ENCODE results near the gene ATXN7L2. TPM values are rescaled to one million over a fixed set of nuclear protein-coding genes. Genes with fewer than 3 reads are reported as not detected.

The ATXN7L2 gene
- total RNA-seq, 2 donors from 2014 or later = 3.1 to 7.7 TPM

DNA sequence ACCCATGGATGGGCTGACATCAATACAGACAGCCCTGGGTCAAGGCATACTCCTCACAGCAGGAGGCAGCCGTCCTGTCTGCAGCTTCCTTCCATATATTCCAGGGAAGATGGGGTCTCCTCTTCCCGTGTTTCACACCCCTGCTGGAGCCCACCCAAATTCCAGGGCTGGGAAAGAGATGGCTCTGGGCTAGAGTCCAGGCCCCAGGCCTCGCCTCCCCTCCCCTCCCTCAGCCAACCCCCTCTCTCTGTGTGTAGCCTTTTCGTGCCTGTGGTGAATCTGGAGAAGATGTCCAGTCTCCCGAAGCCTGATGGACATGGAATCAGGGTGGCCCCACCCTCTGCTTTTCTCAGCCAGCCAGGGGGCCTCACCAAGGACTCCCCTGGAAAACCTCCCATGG, 3.6 kb downstream of the ATXN7L2 start:
- Histone ChIP-seq H3K9me3 (no peaks in the 10 kb centered on the region), H3K4me3 (no peak overlapping the region), H3K4me1 (ENCODE audit: control insufficient read depth in 1 of 2, low read depth in 2 of 2) (peaks cover 6 to 23% of the 10 kb centered on the region in 2 donors), H3K27me3 (replicated peaks; ENCODE audit: insufficient read depth) (no peaks in the 10 kb centered on the region), H3K27ac (no peak overlapping the region), H3K36me3 (peaks cover 3% of the 10 kb centered on the region)
- TF ChIP-seq, protein P1, sequence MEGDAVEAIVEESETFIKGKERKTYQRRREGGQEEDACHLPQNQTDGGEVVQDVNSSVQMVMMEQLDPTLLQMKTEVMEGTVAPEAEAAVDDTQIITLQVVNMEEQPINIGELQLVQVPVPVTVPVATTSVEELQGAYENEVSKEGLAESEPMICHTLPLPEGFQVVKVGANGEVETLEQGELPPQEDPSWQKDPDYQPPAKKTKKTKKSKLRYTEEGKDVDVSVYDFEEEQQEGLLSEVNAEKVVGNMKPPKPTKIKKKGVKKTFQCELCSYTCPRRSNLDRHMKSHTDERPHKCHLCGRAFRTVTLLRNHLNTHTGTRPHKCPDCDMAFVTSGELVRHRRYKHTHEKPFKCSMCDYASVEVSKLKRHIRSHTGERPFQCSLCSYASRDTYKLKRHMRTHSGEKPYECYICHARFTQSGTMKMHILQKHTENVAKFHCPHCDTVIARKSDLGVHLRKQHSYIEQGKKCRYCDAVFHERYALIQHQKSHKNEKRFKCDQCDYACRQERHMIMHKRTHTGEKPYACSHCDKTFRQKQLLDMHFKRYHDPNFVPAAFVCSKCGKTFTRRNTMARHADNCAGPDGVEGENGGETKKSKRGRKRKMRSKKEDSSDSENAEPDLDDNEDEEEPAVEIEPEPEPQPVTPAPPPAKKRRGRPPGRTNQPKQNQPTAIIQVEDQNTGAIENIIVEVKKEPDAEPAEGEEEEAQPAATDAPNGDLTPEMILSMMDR (IDR thresholded peaks at IDR 0.05) = no peak
- DNase-seq (ENCODE audit: low spot score) (no peak), ATAC-seq (ENCODE audit: insufficient number of reproducible peaks, low FRiP score, low read depth) (no peak)

- H3K4me1 ChIP-seq (ENCODE audit: control insufficient read depth in 1 of 2, low read depth in 2 of 2) = peaks cover 3 to 21% of the 10 kb centered on the region in 2 donors
- ATAC-seq (ENCODE audit: insufficient number of reproducible peaks, low FRiP score, low read depth) = no peak
- H3K27ac ChIP-seq = no peak overlapping the region
- peaks cover 3% of the 10 kb centered on the region for H3K36me3 ChIP-seq
- no peaks in the 10 kb centered on the region for H3K9me3 ChIP-seq
- H3K27me3 ChIP-seq (replicated peaks; ENCODE audit: insufficient read depth) = no peaks in the 10 kb centered on the region
- TF ChIP-seq, protein P1 (IDR thresholded peaks at IDR 0.05) = no peak
- H3K4me3 ChIP-seq = no peak overlapping the region
- no peak for DNase-seq (ENCODE audit: low spot score)
These were observed 4.5 kb downstream of the ATXN7L2 start for GRCh38 chr1:109488201-109488600.

- ATAC-seq (ENCODE audit: insufficient number of reproducible peaks, low FRiP score, low read depth) (no peak), DNase-seq (ENCODE audit: low spot score) (no peak)
- TF ChIP-seq, protein P1 (IDR thresholded peaks at IDR 0.05) = no peak
- H3K36me3 ChIP-seq = peaks cover 3% of the 10 kb centered on the region
- H3K4me1 ChIP-seq (ENCODE audit: control insufficient read depth in 1 of 2, low read depth in 2 of 2) = peaks cover 7 to 24% of the 10 kb centered on the region in 2 donors
- no peak overlapping the region for H3K27ac ChIP-seq
- no peaks in the 10 kb centered on the region for H3K9me3 ChIP-seq
- no peaks in the 10 kb centered on the region for H3K27me3 ChIP-seq (replicated peaks; ENCODE audit: insufficient read depth)
- H3K4me3 ChIP-seq = no peak overlapping the region
These were observed 5.0 kb downstream of the ATXN7L2 start for GRCh38 chr1:109488696-109489095.

DNA sequence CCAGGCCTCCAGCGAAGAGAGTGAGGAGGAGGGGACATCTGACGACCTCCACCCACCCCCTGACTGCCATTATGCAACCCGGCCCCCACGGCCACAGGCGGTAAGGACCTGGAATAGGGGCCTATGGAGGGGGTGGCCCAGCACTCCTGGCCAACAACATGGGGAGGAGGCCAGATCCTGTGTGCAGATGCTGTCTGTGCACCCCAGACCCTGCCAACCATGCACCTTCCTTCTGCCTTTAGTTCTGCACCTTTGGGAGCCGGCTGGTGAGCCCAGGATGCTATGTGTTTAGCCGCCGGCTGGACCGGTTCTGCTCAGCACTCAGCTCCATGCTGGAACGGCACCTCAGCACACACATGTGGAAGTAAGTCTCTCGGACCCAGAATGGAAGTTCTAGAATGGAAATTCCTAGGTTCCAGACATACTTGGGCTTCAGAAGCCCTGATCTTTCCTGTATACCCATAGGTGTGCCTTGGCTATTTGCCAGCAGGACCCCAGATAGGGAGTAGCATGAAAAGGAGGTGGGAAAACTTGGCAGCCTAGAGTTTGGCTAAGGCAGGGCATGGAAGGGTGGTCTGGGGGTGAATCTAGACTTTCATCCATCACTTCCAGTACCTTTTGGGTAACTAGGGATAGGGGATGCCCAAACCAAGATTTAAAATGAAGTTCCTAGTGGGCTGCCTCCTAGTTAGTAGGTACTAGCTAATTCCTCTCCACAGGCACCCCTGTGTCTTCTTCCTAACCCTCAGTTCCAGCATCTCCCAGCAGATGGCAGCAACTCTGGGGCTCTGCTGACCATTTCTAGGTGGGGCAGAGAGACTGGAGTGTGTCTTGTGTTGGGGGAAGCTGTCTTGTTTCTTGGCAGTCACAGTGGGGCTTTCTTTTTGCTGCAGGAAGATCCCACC, 6.6 kb downstream of the ATXN7L2 start:
- H3K27me3 ChIP-seq (replicated peaks; ENCODE audit: insufficient read depth) = no peaks in the 10 kb centered on the region
- H3K27ac ChIP-seq = no peak overlapping the region
- no peak overlapping the region for H3K4me3 ChIP-seq
- no peaks in the 10 kb centered on the region for H3K9me3 ChIP-seq
- DNase-seq (ENCODE audit: low spot score) = no peak
- TF ChIP-seq, protein P1 (IDR thresholded peaks at IDR 0.05) = peak; percentile 70
- peaks cover 3% of the 10 kb centered on the region for H3K36me3 ChIP-seq
- H3K4me1 ChIP-seq (ENCODE audit: control insufficient read depth in 1 of 2, low read depth in 2 of 2) = peaks cover 8 to 21% of the 10 kb centered on the region in 2 donors
- ATAC-seq (ENCODE audit: insufficient number of reproducible peaks, low FRiP score, low read depth) = no peak

DNA sequence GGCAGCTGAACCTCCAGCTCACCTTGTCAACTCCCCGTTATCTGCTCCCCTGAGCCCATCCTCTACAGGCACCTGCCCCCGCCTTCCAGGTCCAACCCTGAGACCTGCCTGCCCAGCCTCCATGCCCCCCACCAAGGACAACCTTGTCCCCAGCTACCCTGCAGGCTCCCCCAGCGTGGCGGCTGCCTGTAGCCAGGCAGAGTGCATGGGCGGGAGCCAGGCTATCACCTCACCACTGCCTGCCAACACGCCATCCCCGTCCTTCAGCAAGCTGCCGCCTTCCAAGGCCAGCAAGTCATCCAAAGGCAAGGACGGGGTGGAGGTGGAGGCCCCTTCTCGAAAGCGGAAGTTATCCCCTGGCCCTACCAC, 7.2 kb downstream of the ATXN7L2 start:
- H3K27ac ChIP-seq = no peak overlapping the region

More for the DNA sequence above, 7.2 kb downstream of the ATXN7L2 start:
- no peak for ATAC-seq (ENCODE audit: insufficient number of reproducible peaks, low FRiP score, low read depth)
- H3K9me3 ChIP-seq = no peaks in the 10 kb centered on the region
- TF ChIP-seq, protein P1 (IDR thresholded peaks at IDR 0.05) = no peak
- peaks cover 6% of the 10 kb centered on the region for H3K36me3 ChIP-seq
- no peak overlapping the region for H3K4me3 ChIP-seq
- H3K27me3 ChIP-seq (replicated peaks; ENCODE audit: insufficient read depth) = no peaks in the 10 kb centered on the region
- H3K4me1 ChIP-seq (ENCODE audit: control insufficient read depth in 1 of 2, low read depth in 2 of 2) = peaks cover 8 to 22% of the 10 kb centered on the region in 2 donors
- DNase-seq (ENCODE audit: low spot score) = no peak

Measured in thoracic aorta (tissue), 2 donors.